Hepatocyte (in vitro differentiated cells): Measurements from ENCODE around the gene MED13L. TPM values are rescaled to one million over a fixed set of nuclear protein-coding genes. Genes with fewer than 3 reads are reported as not detected.

ENCODE experiments used
- DNase-seq: peaks from one replicate; pipeline ENCODE4 v3.0.0-alpha.2; 2016; ENCODE audit warnings: low spot score
- H2AFZ ChIP-seq: fragments of 200-600 bp; sonication (generic); 2 replicates; pipeline ENCODE4 v1.6.0; 2016; ENCODE audit warnings: antibody characterized with exemption, mild to moderate bottlenecking
- H3K27ac ChIP-seq: fragments of 200-600 bp; sonication (generic); 2 replicates; pipeline ENCODE4 v1.5.1; 2016; ENCODE audit warnings: mild to moderate bottlenecking
- H3K27me3 ChIP-seq: fragments of 200-600 bp; sonication (generic); 2 replicates; pipeline ENCODE4 v1.6.1; 2016
- H3K36me3 ChIP-seq: fragments of 200-600 bp; sonication (generic); replicated peaks from 2 replicates; pipeline ENCODE4 v1.5.1; 2016; ENCODE audit warnings: low read depth; ENCODE audit not compliant: insufficient read depth
- H3K4me1 ChIP-seq: fragments of 200-600 bp; sonication (generic); 2 replicates; pipeline ENCODE4 v1.5.1; 2016; ENCODE audit warnings: mild to moderate bottlenecking, moderate library complexity; ENCODE audit not compliant: insufficient read depth
- H3K4me2 ChIP-seq: fragments of 200-600 bp; sonication (generic); 2 replicates; pipeline ENCODE4 v1.6.0; 2016
- H3K4me3 ChIP-seq: fragments of 200-600 bp; sonication (generic); 2 replicates; pipeline ENCODE4 v1.5.1; 2016; ENCODE audit warnings: mild to moderate bottlenecking
- H3K79me2 ChIP-seq: fragments of 200-600 bp; sonication (generic); 2 replicates; pipeline ENCODE4 v1.6.0; 2017; ENCODE audit warnings: mild to moderate bottlenecking
- H3K9me2 ChIP-seq: fragments of 200-600 bp; sonication (generic); replicated peaks from 2 replicates; pipeline ENCODE4 v1.6.0; 2017; ENCODE audit warnings: mild to moderate bottlenecking; ENCODE audit not compliant: insufficient read depth
- H3K9me3 ChIP-seq: fragments of 200-600 bp; sonication (generic); 2 replicates; pipeline ENCODE4 v1.5.1; 2016; ENCODE audit warnings: low read depth, mild to moderate bottlenecking
- H4K20me1 ChIP-seq: fragments of 200-600 bp; sonication (generic); 2 replicates; pipeline ENCODE4 v1.6.0; 2016; ENCODE audit warnings: mild to moderate bottlenecking; ENCODE audit not compliant: insufficient read depth, poor library complexity, severe bottlenecking
- EZH2 ChIP-seq: fragments of 200-600 bp; sonication (generic); IDR thresholded peaks from 2 replicates; pipeline ENCODE4 v1.6.1; 2016; ENCODE audit warnings: antibody characterized with exemption, mild to moderate bottlenecking, borderline replicate concordance
- EZH2phosphoT487 ChIP-seq: fragments of 200-600 bp; sonication (generic); IDR thresholded peaks from one replicate; pipeline ENCODE4 v1.6.1; 2018; ENCODE audit warnings: antibody characterized with exemption, mild to moderate bottlenecking, low read depth, moderate library complexity; ENCODE audit not compliant: unreplicated experiment, severe bottlenecking
- WGBS: methylation state at CpG from one replicate; pipeline ENCODE4 v1.1.6; 2016; ENCODE audit warnings: low lambda C conversion rate; ENCODE audit errors: missing lambda C conversion rate; 5-methylcytosine and 5-hydroxymethylcytosine counted together
- polyA plus RNA-seq: library from polyadenylated mRNA; unstranded; fragments of >200 nt; fragmentation: Nextera tagmentation; extraction: Ambion mirVana; gene quantifications from 2 replicates; pipeline ENCODE4 v1.2.1, GENCODE V29; 2016
- total RNA-seq: library from RNA; depleted of rRNA; stranded (reverse); fragments of >200 nt; gene quantifications from 2 replicates; pipeline ENCODE4 v1.2.3, GENCODE V29; 2014
- TF ChIP-seq, protein P1 (sequence below): fragments of 200-600 bp; sonication (generic); IDR thresholded peaks from 2 replicates; pipeline ENCODE4 v1.5.1; 2016; ENCODE audit warnings: antibody characterized with exemption, mild to moderate bottlenecking; ENCODE audit not compliant: poor library complexity

Gene MED13L
- total and polyA plus RNA-seq, 2 experiments from 2014 or later: 23.7 to 135 TPM

DNA sequence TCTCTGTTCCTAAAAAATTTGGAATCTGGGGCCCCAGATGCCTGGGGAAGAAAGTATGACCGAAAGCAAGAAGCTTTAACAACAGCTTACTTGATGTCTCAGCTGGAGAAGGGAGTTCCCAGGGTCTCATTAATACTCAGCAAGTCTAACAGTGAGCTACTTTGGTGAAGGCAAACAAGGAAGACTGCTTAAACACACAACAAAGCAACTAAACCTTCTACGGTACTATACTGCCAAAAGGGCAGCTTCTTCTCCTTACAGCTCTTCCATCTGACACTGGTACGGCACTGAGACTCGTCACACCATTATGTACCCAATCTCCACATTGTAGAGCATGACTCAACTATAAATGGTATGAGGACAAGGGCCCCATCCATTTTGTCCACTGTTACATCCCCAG, 213.0 kb downstream of the MED13L start:
- Histone ChIP-seq H2AFZ (no peak overlapping the region), H3K4me2 (no peak overlapping the region), H3K9me3 (no peaks in the 10 kb centered on the region), H3K4me3 (no peak overlapping the region), H3K4me1 (peaks cover 10% of the 10 kb centered on the region), H3K36me3 (no peaks in the 10 kb centered on the region), H3K27me3 (no peaks in the 10 kb centered on the region), H3K27ac (no peak overlapping the region), H3K79me2 (peaks cover 94% of the 10 kb centered on the region), H3K9me2 (no peaks in the 10 kb centered on the region), H4K20me1 (peaks cover 54% of the 10 kb centered on the region)
- no peak for TF ChIP-seq EZH2phosphoT487
- TF ChIP-seq, protein P1, sequence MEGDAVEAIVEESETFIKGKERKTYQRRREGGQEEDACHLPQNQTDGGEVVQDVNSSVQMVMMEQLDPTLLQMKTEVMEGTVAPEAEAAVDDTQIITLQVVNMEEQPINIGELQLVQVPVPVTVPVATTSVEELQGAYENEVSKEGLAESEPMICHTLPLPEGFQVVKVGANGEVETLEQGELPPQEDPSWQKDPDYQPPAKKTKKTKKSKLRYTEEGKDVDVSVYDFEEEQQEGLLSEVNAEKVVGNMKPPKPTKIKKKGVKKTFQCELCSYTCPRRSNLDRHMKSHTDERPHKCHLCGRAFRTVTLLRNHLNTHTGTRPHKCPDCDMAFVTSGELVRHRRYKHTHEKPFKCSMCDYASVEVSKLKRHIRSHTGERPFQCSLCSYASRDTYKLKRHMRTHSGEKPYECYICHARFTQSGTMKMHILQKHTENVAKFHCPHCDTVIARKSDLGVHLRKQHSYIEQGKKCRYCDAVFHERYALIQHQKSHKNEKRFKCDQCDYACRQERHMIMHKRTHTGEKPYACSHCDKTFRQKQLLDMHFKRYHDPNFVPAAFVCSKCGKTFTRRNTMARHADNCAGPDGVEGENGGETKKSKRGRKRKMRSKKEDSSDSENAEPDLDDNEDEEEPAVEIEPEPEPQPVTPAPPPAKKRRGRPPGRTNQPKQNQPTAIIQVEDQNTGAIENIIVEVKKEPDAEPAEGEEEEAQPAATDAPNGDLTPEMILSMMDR: no peak
- TF ChIP-seq EZH2: no peak
- WGBS: 87% methylated on average over 4 of the region's 4 CpGs
- no peak for DNase-seq

GRCh38 chr12:116062698-116063097, 214.8 kb downstream of the MED13L start:
- Histone ChIP-seq H2AFZ (no peak overlapping the region), H3K9me3 (no peaks in the 10 kb centered on the region), H3K4me2 (no peak overlapping the region), H4K20me1 (peaks cover 48% of the 10 kb centered on the region), H3K27me3 (no peaks in the 10 kb centered on the region), H3K36me3 (no peaks in the 10 kb centered on the region), H3K27ac (no peak overlapping the region), H3K4me1 (peaks cover 10% of the 10 kb centered on the region), H3K79me2 (peaks cover 94% of the 10 kb centered on the region), H3K9me2 (no peaks in the 10 kb centered on the region), H3K4me3 (no peak overlapping the region)
- WGBS: 95% methylated on average over 4 of the region's 4 CpGs
- TF ChIP-seq, protein P1: no peak
- no peak for TF ChIP-seq EZH2
- TF ChIP-seq EZH2phosphoT487: no peak
- no peak for DNase-seq

DNA sequence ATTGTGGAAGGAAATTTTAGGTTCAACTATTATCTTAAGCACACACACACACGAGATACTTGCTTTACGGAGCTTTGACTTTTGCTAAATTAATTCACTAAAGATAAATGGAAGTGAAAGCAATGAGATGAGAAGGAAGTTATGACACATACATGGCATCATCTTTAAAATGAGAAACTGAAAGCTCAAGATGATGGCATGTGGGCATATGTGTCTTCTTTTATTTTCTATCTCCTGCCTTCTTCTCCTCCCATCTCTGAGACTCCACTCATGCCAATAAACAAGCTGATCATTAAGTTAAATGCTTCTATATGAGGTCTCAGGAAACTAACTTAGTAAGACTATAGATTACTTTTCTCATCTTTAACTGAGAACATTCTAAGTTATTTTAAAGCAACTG, 216.7 kb downstream of the MED13L start:
- no peaks in the 10 kb centered on the region for H3K36me3 ChIP-seq
- H3K27me3 ChIP-seq: no peaks in the 10 kb centered on the region
- DNase-seq: no peak
- H3K9me3 ChIP-seq: no peaks in the 10 kb centered on the region
- H3K79me2 ChIP-seq: peaks cover 96% of the 10 kb centered on the region
- 85% methylated on average over 2 of the region's 2 CpGs for WGBS
- H3K4me1 ChIP-seq: peaks cover 6% of the 10 kb centered on the region
- peaks cover 44% of the 10 kb centered on the region for H4K20me1 ChIP-seq
- no peak overlapping the region for H3K4me2 ChIP-seq
- H3K4me3 ChIP-seq: no peak overlapping the region
- TF ChIP-seq EZH2 (no peak), EZH2phosphoT487 (no peak)
- TF ChIP-seq, protein P1: no peak
- H3K27ac ChIP-seq: no peak overlapping the region
- H2AFZ ChIP-seq: no peak overlapping the region
- no peaks in the 10 kb centered on the region for H3K9me2 ChIP-seq

GRCh38 chr12:116059904-116060303, 217.6 kb downstream of the MED13L start:
- TF ChIP-seq, protein P1: no peak
- TF ChIP-seq EZH2: no peak
- no peak for TF ChIP-seq EZH2phosphoT487
- Histone ChIP-seq H2AFZ (no peak overlapping the region), H3K27ac (no peak overlapping the region), H3K36me3 (no peaks in the 10 kb centered on the region), H3K27me3 (no peaks in the 10 kb centered on the region), H3K4me1 (no peaks in the 10 kb centered on the region), H3K79me2 (peaks cover 96% of the 10 kb centered on the region), H4K20me1 (peaks cover 42% of the 10 kb centered on the region), H3K9me3 (no peaks in the 10 kb centered on the region), H3K4me3 (no peak overlapping the region), H3K9me2 (no peaks in the 10 kb centered on the region), H3K4me2 (no peak overlapping the region)
- no peak for DNase-seq
- WGBS: 69% methylated on average over 4 of the region's 4 CpGs
